CD4-positive, alpha-beta T cell (primary cell): Measurements from ENCODE around the gene AHCYL1. TPM values are rescaled to one million over a fixed set of nuclear protein-coding genes. Genes with fewer than 3 reads are reported as not detected.

Source experiments
- ATAC-seq: fragments of 200-7000 bp; cut with Tn5 transposase; one replicate; pipeline ENCODE4 v1.10.0; 2022; ENCODE audit warnings: mild to moderate bottlenecking; ENCODE audit not compliant: poor library complexity
- CTCF ChIA-PET: fragments of 350-600 bp; sonication (Branson Sonifier 250); formaldehyde crosslinking; loops from one replicate; lab custom pipeline; 2021; ENCODE audit warnings: antibody characterized with exemption, inconsistent platforms; lab: Charles Lee
- POLR2A ChIA-PET: fragments of 350-600 bp; sonication (Branson Sonifier 250); formaldehyde crosslinking; loops from one replicate; lab custom pipeline; 2021; ENCODE audit warnings: antibody characterized with exemption, inconsistent platforms; lab: Charles Lee
- DNase-seq, 14 experiments: peaks; one replicate each; pipeline ENCODE4 v3.0.0-alpha.2; 2013 to 2020; ENCODE audit warnings: mixed read lengths in 2 of 14
- H3K27ac ChIP-seq, 2 donors: one replicate each; pipeline versions ENCODE4 v1.5.1 to v1.7.0; 2013; ENCODE audit warnings: low read length in 2 of 2, low read depth in 1 of 2, mild to moderate bottlenecking in 1 of 2
- H3K27me3 ChIP-seq, 2 experiments: 1 replicate in 1 of 2; 2 replicates in 1 of 2; pipeline versions ENCODE4 v1.6.1 to v1.7.0; 2013; ENCODE audit warnings: low read length in 2 of 2, control low read depth in 1 of 2, mild to moderate bottlenecking in 1 of 2, moderate library complexity in 1 of 2; ENCODE audit not compliant: insufficient read depth in 2 of 2, control insufficient read depth in 1 of 2
- H3K36me3 ChIP-seq: one replicate; pipeline ENCODE4 v1.6.1; 2013; ENCODE audit warnings: low read length, control low read depth; ENCODE audit not compliant: insufficient read depth
- H3K4me1 ChIP-seq: one replicate; pipeline ENCODE4 v1.6.1; 2013; ENCODE audit warnings: low read length, control low read depth; ENCODE audit not compliant: insufficient read depth
- H3K4me3 ChIP-seq: one replicate; pipeline ENCODE4 v1.5.1; 2013; ENCODE audit warnings: mild to moderate bottlenecking, low read length, moderate library complexity
- H3K9me3 ChIP-seq, 2 experiments: 1 replicate in 1 of 2; 2 replicates in 1 of 2; pipeline versions ENCODE4 v1.6.1 to v1.7.0; 2013; ENCODE audit warnings: low read length in 2 of 2, mild to moderate bottlenecking in 2 of 2, control low read depth in 1 of 2, moderate library complexity in 1 of 2; ENCODE audit not compliant: control insufficient read depth in 1 of 2, insufficient read depth in 1 of 2
- H3K27ac Mint-ChIP-seq: one replicate; pipeline ENCODE4 v1.8.0; 2020; ENCODE audit warnings: mixed read lengths
- H3K27me3 Mint-ChIP-seq: one replicate; pipeline ENCODE4 v1.8.0; 2021; ENCODE audit warnings: mixed read lengths
- H3K36me3 Mint-ChIP-seq: one replicate; pipeline ENCODE4 v1.8.0; 2021; ENCODE audit warnings: low read depth, mixed read lengths
- H3K4me1 Mint-ChIP-seq: one replicate; pipeline ENCODE4 v1.8.0; 2021; ENCODE audit warnings: low read depth, mixed read lengths
- H3K4me3 Mint-ChIP-seq: one replicate; pipeline ENCODE4 v1.8.0; 2020; ENCODE audit warnings: mild to moderate bottlenecking, mixed read lengths
- H3K9me3 Mint-ChIP-seq: one replicate; pipeline ENCODE4 v1.8.0; 2020; ENCODE audit warnings: mixed read lengths
- CTCF ChIP-seq: fragments of 200-600 bp; IDR thresholded peaks from one replicate; pipeline ENCODE4 v1.8.0; 2022; ENCODE audit warnings: antibody characterized with exemption, mild to moderate bottlenecking
- intact Hi-C, 2 experiments: fragments of 100-400 bp; cut with DNase I in 1 of 2; cut with micrococcal nuclease in 1 of 2; formaldehyde crosslinking; loops; one replicate each; pipeline versions ENCODE4 v1.15.1 to v1.9.0; 2023 to 2025; cut with DNase I, micrococcal nuclease
- total RNA-seq, 174 experiments: library from RNA in 2 of 174; stranded (reverse) in 2 of 174; gene quantifications; one replicate each; pipeline ENCODE4 v1.2.3 and lab custom pipeline; 2021 to 2026

The AHCYL1 gene
- total RNA-seq, 2 experiments from 2014 or later, result 6.9 to 8.4 TPM

GRCh38 chr1:109976762-109977161, 7.8 kb upstream of the AHCYL1 start:
- H3K27me3 ChIP-seq, result no peaks in the 10 kb centered on the region
- intact Hi-C loops, result no loop called here
- Mint-ChIP-seq H3K36me3 (no peaks in the 10 kb centered on the region), H3K9me3 (no peaks in the 10 kb centered on the region), H3K4me3 (no peak overlapping the region), H3K27me3 (peaks cover 14% of the 10 kb centered on the region), H3K4me1 (no peaks in the 10 kb centered on the region), H3K27ac (no peak overlapping the region)
- H3K27ac ChIP-seq, result no peak overlapping the region
- H3K9me3 ChIP-seq, result no peaks in the 10 kb centered on the region
- ATAC-seq (no peak), DNase-seq (no peak)
- TF ChIP-seq CTCF, result no peak
- peaks cover 3% of the 10 kb centered on the region for H3K4me1 ChIP-seq
- CTCF ChIA-PET, result no interaction called here
- POLR2A ChIA-PET, result interaction anchor here (0.6 kb wide), 1 partner anchor 27 kb away, joined by 3 read pairs; no protein-coding TSS in a partner anchor
- H3K4me3 ChIP-seq, result no peak overlapping the region
- H3K36me3 ChIP-seq, result no peaks in the 10 kb centered on the region

- POLR2A ChIA-PET, result no interaction called here
- intact Hi-C loops, result no loop called here
- ATAC-seq, result no peak
- no peak for DNase-seq
- no peaks in the 10 kb centered on the region for H3K27me3 ChIP-seq
- H3K4me1 Mint-ChIP-seq, result no peaks in the 10 kb centered on the region
- H3K4me3 ChIP-seq, result no peak overlapping the region
- no peaks in the 10 kb centered on the region for H3K36me3 Mint-ChIP-seq
- peaks cover 14% of the 10 kb centered on the region for H3K27me3 Mint-ChIP-seq
- H3K9me3 Mint-ChIP-seq, result no peaks in the 10 kb centered on the region
- no peak overlapping the region for H3K27ac ChIP-seq
- H3K4me1 ChIP-seq, result peaks cover 3% of the 10 kb centered on the region
- no peak for TF ChIP-seq CTCF
- CTCF ChIA-PET, result no interaction called here
- no peak overlapping the region for H3K4me3 Mint-ChIP-seq
- no peak overlapping the region for H3K27ac Mint-ChIP-seq
- H3K9me3 ChIP-seq, result no peaks in the 10 kb centered on the region
- H3K36me3 ChIP-seq, result no peaks in the 10 kb centered on the region
Measured at GRCh38 chr1:109977225-109977624, 7.3 kb upstream of the AHCYL1 start.

GRCh38 chr1:109977657-109978378, 6.7 kb upstream of the AHCYL1 start:
- Histone ChIP-seq H3K36me3 (no peaks in the 10 kb centered on the region), H3K27me3 (no peaks in the 10 kb centered on the region), H3K9me3 (no peaks in the 10 kb centered on the region), H3K27ac (no peak overlapping the region), H3K4me1 (peaks cover 3% of the 10 kb centered on the region), H3K4me3 (no peak overlapping the region)
- no peak overlapping the region for H3K4me3 Mint-ChIP-seq
- DNase-seq (no peak), ATAC-seq (no peak)
- no peaks in the 10 kb centered on the region for H3K4me1 Mint-ChIP-seq
- no peak overlapping the region for H3K27ac Mint-ChIP-seq
- H3K27me3 Mint-ChIP-seq, result peaks cover 14% of the 10 kb centered on the region
- no peak for TF ChIP-seq CTCF
- POLR2A ChIA-PET, result no interaction called here
- no peaks in the 10 kb centered on the region for H3K9me3 Mint-ChIP-seq
- CTCF ChIA-PET, result no interaction called here
- no peaks in the 10 kb centered on the region for H3K36me3 Mint-ChIP-seq
- intact Hi-C loops, result no loop called here
